HepG2 (cell line): Measurements from ENCODE around the gene DNAJB5. TPM values are rescaled to one million over a fixed set of nuclear protein-coding genes. Genes with fewer than 3 reads are reported as not detected.

Experiments used
- AKNA ChIP-seq: sonication (generic); formaldehyde crosslinking; IDR thresholded peaks from 2 replicates; pipeline ENCODE4 v1.4.0; 2020; ENCODE audit warnings: missing genetic modification reagents, borderline replicate concordance
- ATAD3A ChIP-seq: sonication (generic); formaldehyde crosslinking; IDR thresholded peaks from 2 replicates; pipeline ENCODE4 v1.4.0; 2020; ENCODE audit warnings: missing genetic modification reagents
- CREM ChIP-seq, 2 experiments: sonication (generic) in 1 of 2; formaldehyde crosslinking in 1 of 2; IDR thresholded peaks; 2 replicates each; pipeline versions ENCODE4 v1.4.0 to v1.6.1; 2016 to 2020; ENCODE audit warnings: antibody characterized with exemption in 1 of 2, mild to moderate bottlenecking in 1 of 2, missing genetic modification reagents in 1 of 2
- HNF1B ChIP-seq: sonication (generic); formaldehyde crosslinking; IDR thresholded peaks from 2 replicates; pipeline ENCODE4 v1.5.1; 2020; ENCODE audit warnings: mild to moderate bottlenecking, moderate library complexity, missing genetic modification reagents
- ZNF513 ChIP-seq: sonication (generic); formaldehyde crosslinking; conservative IDR thresholded peaks from 2 replicates; pipeline ENCODE4 v1.5.0; 2020; ENCODE audit warnings: missing genetic modification reagents
- ZNF639 ChIP-seq: conservative IDR thresholded peaks from 2 replicates; pipeline ENCODE4 v1.6.1; 2018; ENCODE audit warnings: missing genetic modification reagents
- ZNF777 ChIP-seq: sonication (generic); formaldehyde crosslinking; IDR thresholded peaks from 2 replicates; pipeline ENCODE4 v1.4.0; 2020; ENCODE audit warnings: missing genetic modification reagents
- polyA plus RNA-seq, 8 experiments: library from polyadenylated mRNA; depleted of rRNA in 3 of 8; stranded (reverse) in 7 of 8; unstranded in 1 of 8; fragments of >200 nt; fragmentation: Illumina TruSeq in 4 of 8; extraction: Trizol in 4 of 8; gene quantifications; 2 replicates each; pipeline versions ENCODE4 v1.2.1 to v1.2.3, GENCODE V29; 2011 to 2016; ENCODE audit warnings: low read depth in 4 of 8, missing spikeins in 1 of 8, mixed read lengths in 1 of 8; ENCODE audit not compliant: insufficient read depth in 1 of 8
- total RNA-seq, 5 experiments: library from RNA; depleted of rRNA; stranded (reverse); fragments of >200 nt; fragmentation: Illumina TruSeq; extraction: Trizol; gene quantifications; 2 replicates each; pipeline ENCODE4 v1.2.3, GENCODE V29; 2016; ENCODE audit warnings: low read depth in 1 of 5

The DNAJB5 gene
- total and polyA plus RNA-seq, 2 of the 13 experiments (the other 11 are each of a cell fraction or from before 2014, with no cell fraction given) = 0.40 to 0.69 TPM

GRCh38 chr9:35027860-35028259 is 38.3 kb downstream of the DNAJB5 start (continued):
- TF ChIP-seq AKNA (CRISPR knock-in tag) = no peak
- no peak for TF ChIP-seq ZNF513 (CRISPR knock-in tag)
- no peak for TF ChIP-seq HNF1B (CRISPR knock-in tag)
- TF ChIP-seq CREM (IDR thresholded peaks at IDR 0.05) = no peak
- TF ChIP-seq CREM (CRISPR knock-in tag; IDR thresholded peaks at IDR 0.05) = no peak
- no peak for TF ChIP-seq ATAD3A (CRISPR knock-in tag)
- no peak for TF ChIP-seq ZNF777 (CRISPR knock-in tag)
- TF ChIP-seq ZNF639 (CRISPR knock-in tag) = no peak
